H1 (cell line): ENCODE results near the gene RBM4.

Experiments used
- CHD2 ChIP-seq: IDR thresholded peaks from 2 replicates; pipeline ENCODE4 v1.6.1; 2012; ENCODE audit warnings: low read length, improper control_type of control experiment
- CREB1 ChIP-seq: IDR thresholded peaks from 2 replicates; pipeline ENCODE4 v1.6.1; 2012; ENCODE audit warnings: inconsistent platforms
- EGR1 ChIP-seq: IDR thresholded peaks from 2 replicates; pipeline ENCODE4 v1.6.1; 2011; ENCODE audit warnings: low read depth, low read length, borderline replicate concordance
- POLR2AphosphoS5 ChIP-seq: IDR thresholded peaks from 2 replicates; pipeline ENCODE4 v1.6.1; 2011; ENCODE audit warnings: low read depth, low read length
- RNF2 ChIP-seq: fragments of 200-900, 300-1000 bp; sonication (generic); IDR thresholded peaks from 2 replicates; pipeline ENCODE4 v1.7.1; 2016; ENCODE audit warnings: borderline replicate concordance, low read depth, mild to moderate bottlenecking, antibody characterized with exemption, low read length; ENCODE audit not compliant: poor library complexity, severe bottlenecking; ENCODE audit errors: missing control alignments
- TCF12 ChIP-seq: IDR thresholded peaks from 2 replicates; pipeline ENCODE4 v1.6.1; 2011; ENCODE audit warnings: low read depth, mild to moderate bottlenecking, low read length
- TF ChIP-seq, protein P1 (sequence below), 3 experiments: IDR thresholded peaks; 1 replicate in 2 of 3; 2 replicates in 1 of 3; pipeline versions ENCODE4 v1.5.1 to v1.6.1; 2011; ENCODE audit warnings: low read length in 3 of 3, mild to moderate bottlenecking in 3 of 3, inconsistent platforms in 2 of 3, low read depth in 1 of 3, moderate library complexity in 1 of 3; ENCODE audit not compliant: insufficient read depth in 1 of 3; ENCODE audit errors: control extremely low read depth in 1 of 3

DNA sequence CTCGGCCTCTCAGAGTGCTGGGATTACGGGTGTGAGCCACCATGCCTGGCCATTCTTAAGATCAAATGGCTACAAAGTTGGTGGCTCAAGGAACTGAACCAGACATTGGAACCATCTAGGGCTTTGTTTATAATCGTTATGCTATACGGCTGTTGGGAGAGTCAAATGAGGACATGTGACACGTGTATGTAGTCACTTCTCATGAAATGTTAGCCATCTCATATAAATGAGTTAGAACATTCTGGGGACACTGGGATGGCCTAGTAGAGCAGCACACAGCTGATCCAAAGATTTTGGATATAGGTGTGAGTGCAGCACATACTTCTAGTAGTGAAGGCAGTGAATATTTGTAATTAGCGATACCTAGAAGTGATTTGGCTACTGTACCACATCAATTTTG, 6.6 kb upstream of the RBM4 start:
- TF ChIP-seq, protein P1, sequence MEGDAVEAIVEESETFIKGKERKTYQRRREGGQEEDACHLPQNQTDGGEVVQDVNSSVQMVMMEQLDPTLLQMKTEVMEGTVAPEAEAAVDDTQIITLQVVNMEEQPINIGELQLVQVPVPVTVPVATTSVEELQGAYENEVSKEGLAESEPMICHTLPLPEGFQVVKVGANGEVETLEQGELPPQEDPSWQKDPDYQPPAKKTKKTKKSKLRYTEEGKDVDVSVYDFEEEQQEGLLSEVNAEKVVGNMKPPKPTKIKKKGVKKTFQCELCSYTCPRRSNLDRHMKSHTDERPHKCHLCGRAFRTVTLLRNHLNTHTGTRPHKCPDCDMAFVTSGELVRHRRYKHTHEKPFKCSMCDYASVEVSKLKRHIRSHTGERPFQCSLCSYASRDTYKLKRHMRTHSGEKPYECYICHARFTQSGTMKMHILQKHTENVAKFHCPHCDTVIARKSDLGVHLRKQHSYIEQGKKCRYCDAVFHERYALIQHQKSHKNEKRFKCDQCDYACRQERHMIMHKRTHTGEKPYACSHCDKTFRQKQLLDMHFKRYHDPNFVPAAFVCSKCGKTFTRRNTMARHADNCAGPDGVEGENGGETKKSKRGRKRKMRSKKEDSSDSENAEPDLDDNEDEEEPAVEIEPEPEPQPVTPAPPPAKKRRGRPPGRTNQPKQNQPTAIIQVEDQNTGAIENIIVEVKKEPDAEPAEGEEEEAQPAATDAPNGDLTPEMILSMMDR (IDR thresholded peaks at IDR 0.05; ENCODE audit: control extremely low read depth in 1 of 3, insufficient read depth in 1 of 3, low read depth in 1 of 3, low read length in 3 of 3): no peak
- no peak for TF ChIP-seq EGR1
- no peak for TF ChIP-seq POLR2AphosphoS5
- no peak for TF ChIP-seq TCF12
- TF ChIP-seq RNF2: no peak
- TF ChIP-seq CHD2: no peak
- TF ChIP-seq CREB1: no peak
